Measurements from ENCODE around the gene HARS2. TPM values are rescaled to one million over a fixed set of nuclear protein-coding genes. Genes with fewer than 3 reads are reported as not detected.

The HARS2 gene
- total RNA-seq, 1 experiment from 2014 or later, result 20.9 TPM

Other genes starting within 250 kb of the HARS2 start
- gene EIF4EBP3, start 143.8 kb upstream of the HARS2 start, total RNA-seq (2014; rRNA removed; shearing (Covaris generic)), result 1.3 TPM in 1 of 2 replicates, not detected in the other
- gene SRA1, start 134.0 kb upstream of the HARS2 start, total RNA-seq (2014; rRNA removed; shearing (Covaris generic)), result 50.9 and 53.8 TPM in 2 replicates
- 11.6 and 27.4 TPM in 2 replicates for gene APBB3, start 126.9 kb upstream of the HARS2 start, total RNA-seq (2014; rRNA removed; shearing (Covaris generic))
- gene SLC35A4, start 126.6 kb upstream of the HARS2 start, total RNA-seq (2014; rRNA removed; shearing (Covaris generic)), result 24.4 and 44.6 TPM in 2 replicates
- not detected in 2 replicates for gene CD14, start 58.3 kb upstream of the HARS2 start, total RNA-seq (2014; rRNA removed; shearing (Covaris generic))
- 11.0 and 35.3 TPM in 2 replicates for gene TMCO6, start 52.0 kb upstream of the HARS2 start, total RNA-seq (2014; rRNA removed; shearing (Covaris generic))
- gene NDUFA2, start 43.8 kb upstream of the HARS2 start, total RNA-seq (2014; rRNA removed; shearing (Covaris generic)), result 75.7 and 84.8 TPM in 2 replicates
- 20.7 and 34.3 TPM in 2 replicates for gene IK, start 43.6 kb upstream of the HARS2 start, total RNA-seq (2014; rRNA removed; shearing (Covaris generic))
- gene WDR55, start 26.6 kb upstream of the HARS2 start, total RNA-seq (2014; rRNA removed; shearing (Covaris generic)), result 19.3 and 27.2 TPM in 2 replicates
- not detected in 2 replicates for gene DND1, start 17.9 kb upstream of the HARS2 start, total RNA-seq (2014; rRNA removed; shearing (Covaris generic))
- gene HARS1, start 85 bp upstream of the HARS2 start, total RNA-seq (2014; rRNA removed; shearing (Covaris generic)), result 76.3 and 80.6 TPM in 2 replicates
- 34.1 and 43.1 TPM in 2 replicates for gene ZMAT2, start 9.0 kb downstream of the HARS2 start, total RNA-seq (2014; rRNA removed; shearing (Covaris generic))
- gene PCDHA1, start 94.7 kb downstream of the HARS2 start, total RNA-seq (2014; rRNA removed; shearing (Covaris generic)), result 0.03 TPM in 1 of 2 replicates, not detected in the other
- not detected in 2 replicates for gene PCDHA2, start 103.4 kb downstream of the HARS2 start, total RNA-seq (2014; rRNA removed; shearing (Covaris generic))
- gene PCDHA3, start 109.6 kb downstream of the HARS2 start, total RNA-seq (2014; rRNA removed; shearing (Covaris generic)), result not detected in 2 replicates
- 4.2 and 5.4 TPM in 2 replicates for gene PCDHA4, start 115.6 kb downstream of the HARS2 start, total RNA-seq (2014; rRNA removed; shearing (Covaris generic))
- gene PCDHA5, start 130.2 kb downstream of the HARS2 start, total RNA-seq (2014; rRNA removed; shearing (Covaris generic)), result under 0.01 and 0.31 TPM in 2 replicates
- not detected in 2 replicates for gene PCDHA6, start 136.5 kb downstream of the HARS2 start, total RNA-seq (2014; rRNA removed; shearing (Covaris generic))
- 0.43 TPM in 1 of 2 replicates, not detected in the other for gene PCDHA7, start 142.8 kb downstream of the HARS2 start, total RNA-seq (2014; rRNA removed; shearing (Covaris generic))
- gene PCDHA8, start 149.7 kb downstream of the HARS2 start, total RNA-seq (2014; rRNA removed; shearing (Covaris generic)), result 0.03 TPM in 1 of 2 replicates, not detected in the other
- not detected in 2 replicates for gene PCDHA9, start 156.9 kb downstream of the HARS2 start, total RNA-seq (2014; rRNA removed; shearing (Covaris generic))
- under 0.01 and 0.06 TPM in 2 replicates for gene PCDHA10, start 164.4 kb downstream of the HARS2 start, total RNA-seq (2014; rRNA removed; shearing (Covaris generic))
- 6.6 and 7.1 TPM in 2 replicates for gene PCDHA11, start 177.5 kb downstream of the HARS2 start, total RNA-seq (2014; rRNA removed; shearing (Covaris generic))
- 3.0 and 8.2 TPM in 2 replicates for gene PCDHA12, start 183.9 kb downstream of the HARS2 start, total RNA-seq (2014; rRNA removed; shearing (Covaris generic))
- 0.54 and 0.86 TPM in 2 replicates for gene PCDHA13, start 190.7 kb downstream of the HARS2 start, total RNA-seq (2014; rRNA removed; shearing (Covaris generic))
- gene PCDHAC1, start 234.8 kb downstream of the HARS2 start, total RNA-seq (2014; rRNA removed; shearing (Covaris generic)), result 6.5 and 9.5 TPM in 2 replicates